Heart left ventricle (tissue), 16 donors: ENCODE measurements around the gene DLL1. TPM values are rescaled to one million over a fixed set of nuclear protein-coding genes. Genes with fewer than 3 reads are reported as not detected.

Experiments used
- ATAC-seq, 4 donors: fragments of 200-7000 bp; cut with Tn5 transposase; one replicate each; pipeline ENCODE4 v1.9.1; 2020 to 2022; ENCODE audit warnings: moderate library complexity in 4 of 4, mild to moderate bottlenecking in 3 of 4, moderate number of reproducible peaks in 1 of 4
- DNase-seq, 5 donors: peaks; one replicate each; pipeline ENCODE4 v3.0.0-alpha.2; 2020
- H3K27ac ChIP-seq, 12 donors: fragments of 200-600 bp; sonication (generic) in 4 of 12; one replicate each; pipeline versions ENCODE4 v1.5.0 to v1.8.0; 2016 to 2022; ENCODE audit warnings: mild to moderate bottlenecking in 2 of 12
- H3K27me3 ChIP-seq, 9 donors: fragments of 200-600 bp; sonication (generic) in 2 of 9; one replicate each; pipeline versions ENCODE4 v1.5.1 to v1.8.0; 2016 to 2022; ENCODE audit warnings: mild to moderate bottlenecking in 3 of 9
- H3K36me3 ChIP-seq, 9 donors: fragments of 200-600 bp; sonication (generic) in 2 of 9; one replicate each; pipeline versions ENCODE4 v1.5.0 to v1.8.0; 2018 to 2022; ENCODE audit warnings: mild to moderate bottlenecking in 2 of 9
- H3K4me1 ChIP-seq, 12 donors: fragments of 200-600 bp; sonication (generic) in 4 of 12; one replicate each; pipeline versions ENCODE4 v1.5.0 to v1.8.0; 2016 to 2022; ENCODE audit warnings: mild to moderate bottlenecking in 3 of 12
- H3K4me3 ChIP-seq, 12 donors: fragments of 200-600 bp; sonication (generic) in 4 of 12; one replicate each; pipeline versions ENCODE4 v1.5.0 to v1.8.0; 2017 to 2022; ENCODE audit warnings: mild to moderate bottlenecking in 9 of 12, moderate library complexity in 4 of 12
- H3K9me3 ChIP-seq, 12 donors: fragments of 200-600 bp; sonication (generic) in 4 of 12; one replicate each; pipeline versions ENCODE4 v1.5.0 to v1.8.0; 2016 to 2022; ENCODE audit warnings: mild to moderate bottlenecking in 1 of 12
- POLR2A ChIP-seq, 2 donors: fragments of 450-650 bp; IDR thresholded peaks; one replicate each; pipeline ENCODE4 v1.6.1; 2017; ENCODE audit warnings: antibody characterized with exemption in 2 of 2, mild to moderate bottlenecking in 2 of 2, moderate library complexity in 2 of 2
- WGBS, 4 donors: extraction: QIAGEN DNeasy Blood & Tissue Kit in 2 of 4; methylation state at CpG; one replicate each; pipeline versions ENCODE4 v1.1.5 to v1.1.7; 2013 to 2018; 5-methylcytosine and 5-hydroxymethylcytosine counted together
- intact Hi-C, 10 donors: fragments of 100-400 bp; cut with DNase I; formaldehyde crosslinking; loops; one replicate each; pipeline versions ENCODE4 v1.11.1 to v1.14.2; 2022
- polyA plus RNA-seq, 2 donors: library from polyadenylated mRNA; stranded (reverse); fragments of 200-250 nt; gene quantifications; one replicate each; pipeline ENCODE4 v1.2.3, GENCODE V29; 2013
- total RNA-seq, 9 donors: library from RNA; depleted of rRNA in 2 of 9; stranded (reverse); fragments of >200 nt in 2 of 9; fragmentation: NEBNext Ultra II Directional in 3 of 9; extraction: Animal tissue kit (Norgen Biotek cat#: 25700) in 3 of 9; gene quantifications; one replicate each; pipeline versions ENCODE4 v1.1.0 to v1.2.4, GENCODE V29; 2016 to 2023
- TF ChIP-seq, protein P1 (sequence below), 12 donors: fragments of 200-600 bp; sonication (generic) in 4 of 12; IDR thresholded peaks; one replicate each; pipeline versions ENCODE4 v1.5.0 to v1.8.0; 2018 to 2022; ENCODE audit warnings: antibody characterized with exemption in 12 of 12, mild to moderate bottlenecking in 5 of 12
- donor health status: ischemic (EF 13 %, LVEDD 7.1; RV severe dilation, severe dysfunction).
- donor health status: healthy with polysubstance abuse.
- donor health status: DM: no; HTN: yes; CAD: no.
- donor health status: DM: no; HTN: no; CAD: no.
- donor health status: ischemic (EF 25% LVEDD 6.9; RV normal size, moderate dysfunction).
- donor health status: ischemic (EF 25% LVEDD 5.7; RV mildly dilated, moderate dysfunction).
- donor health status: healthy.
- donor health status: DM: yes; HTN: yes; CAD: no.
- donor health status: ischemic (EF 35%, LVEDD 5.7; RV mildly dilated, moderate dysfunction).
- donor health status: nonischemic (EF 11% LVEDD 7.7; RV severe dilation, severe dysfunction).
- donor health status: DM: yes; HTN: yes; CAD: no.
- donor health status: PGD.
- donor health status: ischemic (EF 29% LVEDD 5.4; RV normal size, mild dysfunction).
- donor health status: nonischemic (EF 23%, LVEDD 6.1; RV moderate dilation, normal function).

Gene DLL1
- total and polyA plus RNA-seq, 11 donors: 2.6 to 10.7 (median 8.0) TPM

DNA sequence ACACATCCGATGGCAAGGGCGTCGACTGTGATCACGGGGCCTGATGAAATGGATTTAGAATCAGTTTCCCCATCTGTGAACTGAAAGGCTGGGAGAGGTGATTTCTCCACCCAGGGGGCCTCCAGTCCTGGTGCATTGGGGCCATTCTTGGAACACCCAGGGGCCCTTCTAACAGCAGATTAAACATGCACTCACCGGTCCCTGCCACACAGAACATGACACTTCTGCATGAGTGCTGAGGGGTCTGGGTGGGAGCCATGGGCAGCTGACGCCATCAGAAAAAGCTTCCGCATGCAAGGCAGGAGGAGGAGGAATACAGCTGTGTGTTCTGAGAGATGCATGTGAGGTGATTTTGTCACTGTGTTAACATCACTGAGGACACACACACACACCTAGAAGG, 26.8 kb downstream of the DLL1 start:
- no peaks in the 10 kb centered on the region for H3K9me3 ChIP-seq
- H3K36me3 ChIP-seq: no peaks in the 10 kb centered on the region
- peaks cover 0 to 19% (median 11%) of the 10 kb centered on the region in 12 donors for H3K4me1 ChIP-seq
- 89 to 97% (median 93%) methylated on average over 3 to 7 of the region's 7 CpGs for WGBS, 4 donors
- no peak for ATAC-seq
- TF ChIP-seq, protein P1, sequence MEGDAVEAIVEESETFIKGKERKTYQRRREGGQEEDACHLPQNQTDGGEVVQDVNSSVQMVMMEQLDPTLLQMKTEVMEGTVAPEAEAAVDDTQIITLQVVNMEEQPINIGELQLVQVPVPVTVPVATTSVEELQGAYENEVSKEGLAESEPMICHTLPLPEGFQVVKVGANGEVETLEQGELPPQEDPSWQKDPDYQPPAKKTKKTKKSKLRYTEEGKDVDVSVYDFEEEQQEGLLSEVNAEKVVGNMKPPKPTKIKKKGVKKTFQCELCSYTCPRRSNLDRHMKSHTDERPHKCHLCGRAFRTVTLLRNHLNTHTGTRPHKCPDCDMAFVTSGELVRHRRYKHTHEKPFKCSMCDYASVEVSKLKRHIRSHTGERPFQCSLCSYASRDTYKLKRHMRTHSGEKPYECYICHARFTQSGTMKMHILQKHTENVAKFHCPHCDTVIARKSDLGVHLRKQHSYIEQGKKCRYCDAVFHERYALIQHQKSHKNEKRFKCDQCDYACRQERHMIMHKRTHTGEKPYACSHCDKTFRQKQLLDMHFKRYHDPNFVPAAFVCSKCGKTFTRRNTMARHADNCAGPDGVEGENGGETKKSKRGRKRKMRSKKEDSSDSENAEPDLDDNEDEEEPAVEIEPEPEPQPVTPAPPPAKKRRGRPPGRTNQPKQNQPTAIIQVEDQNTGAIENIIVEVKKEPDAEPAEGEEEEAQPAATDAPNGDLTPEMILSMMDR (IDR thresholded peaks at IDR 0.05): no peak
- no peak for TF ChIP-seq POLR2A (IDR thresholded peaks at IDR 0.05)
- H3K4me3 ChIP-seq: no peak overlapping the region
- intact Hi-C loops: no loop called here
- peak in 1 of 5 donors; percentile 6 for DNase-seq
- H3K27me3 ChIP-seq: peaks cover 0 to 6% (median 0%) of the 10 kb centered on the region in 9 donors
- no peak overlapping the region for H3K27ac ChIP-seq

DNA sequence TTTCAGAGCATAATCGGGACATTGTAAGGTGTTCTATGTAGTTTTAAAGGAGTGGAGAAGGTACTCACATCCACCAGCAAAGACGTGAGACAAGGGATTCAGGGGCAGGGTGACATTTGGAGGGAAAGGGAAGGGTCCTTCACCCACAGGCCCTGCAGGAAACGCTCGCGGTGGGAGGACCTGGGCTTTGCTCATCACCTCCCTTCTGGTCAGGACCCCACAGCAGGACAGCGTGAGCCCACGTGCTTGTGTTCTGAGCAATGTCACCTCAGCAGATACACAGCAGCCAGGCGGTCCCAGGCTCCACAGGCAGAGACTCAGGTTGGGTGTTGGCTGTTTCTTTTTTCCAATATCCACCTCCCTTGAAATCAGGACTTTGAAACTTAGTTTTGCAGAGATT, 27.5 kb downstream of the DLL1 start:
- Histone ChIP-seq H3K36me3 (no peaks in the 10 kb centered on the region), H3K27me3 (peaks cover 0 to 6% (median 0%) of the 10 kb centered on the region in 9 donors), H3K4me3 (no peak overlapping the region), H3K9me3 (no peaks in the 10 kb centered on the region), H3K27ac (no peak overlapping the region), H3K4me1 (peaks cover 0 to 19% (median 11%) of the 10 kb centered on the region in 12 donors)
- TF ChIP-seq, protein P1 (IDR thresholded peaks at IDR 0.05): no peak
- TF ChIP-seq POLR2A (IDR thresholded peaks at IDR 0.05): no peak
- WGBS, 4 donors: 88 to 95% (median 91%) methylated on average over 8 of the region's 8 CpGs
- intact Hi-C loops: no loop called here
- ATAC-seq: no peak
- peak in 1 of 5 donors; percentile 19 for DNase-seq

DNA sequence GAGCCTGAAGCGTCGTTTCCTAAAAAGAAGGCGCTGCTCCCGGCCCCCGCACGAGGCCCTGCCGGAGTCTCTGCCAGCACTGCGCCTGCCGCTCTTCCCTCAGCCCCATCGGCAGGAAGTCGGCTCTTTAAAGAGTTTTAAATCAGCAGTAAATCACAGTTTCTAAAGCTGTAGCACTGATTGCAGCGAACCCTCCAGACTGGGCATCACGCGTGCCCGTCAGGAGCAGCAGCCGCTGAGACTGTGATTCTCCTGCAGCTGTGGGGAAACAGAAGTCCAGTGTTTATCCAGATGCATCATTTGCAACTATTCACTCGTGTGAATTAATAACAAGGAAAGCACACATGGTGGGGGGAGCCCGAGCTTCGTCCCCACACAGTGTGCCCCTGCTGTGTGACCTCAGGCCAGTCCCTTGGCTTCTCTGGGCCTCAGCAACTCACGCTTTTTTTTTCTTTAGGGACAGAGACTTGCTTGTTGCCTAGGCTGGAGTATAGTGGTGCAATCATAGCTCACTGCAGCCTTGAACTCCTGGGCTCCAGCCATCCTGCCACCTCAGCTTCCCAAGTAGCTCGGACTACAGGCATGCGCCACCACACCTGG, 28.3 kb downstream of the DLL1 start:
- peaks cover 0 to 6% (median 0%) of the 10 kb centered on the region in 9 donors for H3K27me3 ChIP-seq
- no peak overlapping the region for H3K4me3 ChIP-seq
- intact Hi-C loops: no loop called here
- no peak for ATAC-seq
- no peaks in the 10 kb centered on the region for H3K36me3 ChIP-seq
- no peak for DNase-seq
- 65 to 81% (median 75%) methylated on average over 22 of the region's 22 CpGs for WGBS, 4 donors
- H3K4me1 ChIP-seq: peaks cover 0 to 16% (median 10%) of the 10 kb centered on the region in 12 donors
- no peaks in the 10 kb centered on the region for H3K9me3 ChIP-seq
- TF ChIP-seq, protein P1 (IDR thresholded peaks at IDR 0.05): no peak
- TF ChIP-seq POLR2A (IDR thresholded peaks at IDR 0.05): no peak
- no peak overlapping the region for H3K27ac ChIP-seq

DNA sequence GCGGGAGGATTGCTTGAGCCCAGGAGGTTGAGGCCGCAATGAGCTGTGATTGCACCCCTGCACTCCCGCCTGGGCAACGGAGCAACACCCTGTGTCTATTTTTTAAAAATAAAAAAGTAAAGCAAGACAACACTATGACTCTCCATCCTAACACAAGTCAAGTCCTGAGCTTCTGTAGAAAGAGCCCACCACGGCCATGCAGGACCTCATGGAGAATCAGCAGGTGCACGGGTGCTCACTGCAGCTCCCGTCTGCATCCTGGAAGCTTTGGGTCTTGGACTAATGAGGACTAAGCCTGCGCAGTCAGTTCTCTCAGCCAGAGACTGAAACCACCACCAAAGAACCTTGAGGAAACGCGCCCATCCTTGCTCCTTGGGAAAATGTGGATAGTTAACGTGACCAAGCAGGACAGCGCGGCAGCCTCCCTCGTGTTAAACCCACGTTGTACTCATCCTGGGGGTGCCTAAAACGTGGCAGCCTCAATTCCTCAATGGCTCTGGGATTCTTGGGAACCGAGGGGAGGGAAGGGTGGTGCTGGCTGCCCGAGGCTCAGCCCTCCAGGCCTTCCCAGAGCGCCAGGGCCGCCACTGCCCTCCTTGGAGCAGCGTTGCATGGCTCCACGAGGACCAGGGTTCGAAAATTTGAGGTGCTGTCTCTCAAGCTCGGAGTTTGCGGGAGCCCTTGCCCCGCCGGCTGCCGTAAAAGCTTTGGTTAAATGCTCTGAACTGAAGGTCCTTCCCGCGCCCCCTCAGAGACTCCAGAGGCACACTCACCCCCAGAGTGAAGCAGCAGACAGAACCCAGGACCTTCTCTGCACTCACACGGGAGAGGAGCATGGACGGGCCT, 29.0 kb downstream of the DLL1 start:
- H3K4me1 ChIP-seq: peaks cover 0 to 16% (median 10%) of the 10 kb centered on the region in 12 donors
- DNase-seq: peak in 1 of 5 donors; percentile 14
- ATAC-seq: no peak
- TF ChIP-seq, protein P1 (IDR thresholded peaks at IDR 0.05): no peak
- TF ChIP-seq POLR2A (IDR thresholded peaks at IDR 0.05): no peak
- 89 to 91% (median 91%) methylated on average over 21 to 32 of the region's 32 CpGs for WGBS, 4 donors
- H3K4me3 ChIP-seq: no peak overlapping the region
- no peaks in the 10 kb centered on the region for H3K36me3 ChIP-seq
- no peaks in the 10 kb centered on the region for H3K9me3 ChIP-seq
- no peak overlapping the region for H3K27ac ChIP-seq
- H3K27me3 ChIP-seq: peaks cover 0 to 6% (median 0%) of the 10 kb centered on the region in 9 donors
- intact Hi-C loops: no loop called here
